ENCODE measurements around the gene IFITM1. TPM values are rescaled to one million over a fixed set of nuclear protein-coding genes. Genes with fewer than 3 reads are reported as not detected.
"Not testable (repeated sequence)": the region's sequence is repeated elsewhere in the genome, so short reads cannot be mapped to it uniquely, and the experiment has no call there.

The IFITM1 gene
- total and polyA plus RNA-seq, 2 experiments from 2014 or later, result 68.9 to 74.3 TPM

- no peaks in the 10 kb centered on the region for H3K36me3 ChIP-seq
- H3K9me3 ChIP-seq (ENCODE audit: low read depth), result no peaks in the 10 kb centered on the region
- TF ChIP-seq CTCF (IDR thresholded peaks at IDR 0.05; ENCODE audit: low read depth, low read length), result no peak
- DNase-seq (ENCODE audit: low read depth in 1 of 2, low spot score in 1 of 2), result no peak
- no peak overlapping the region for H3K27ac ChIP-seq
- H3K27me3 ChIP-seq, result no peaks in the 10 kb centered on the region
- no peak overlapping the region for H3K4me3 ChIP-seq
- no peaks in the 10 kb centered on the region for H3K4me1 ChIP-seq (ENCODE audit: low read depth)
Measured at GRCh38 chr11:362642-363442, 49.0 kb downstream of the IFITM1 start.

GRCh38 chr11:363443-363805 lies 49.6 kb downstream of the IFITM1 start:
- DNase-seq (ENCODE audit: low read depth in 1 of 2, low spot score in 1 of 2); H3K27me3 ChIP-seq; H3K4me1 ChIP-seq (ENCODE audit: low read depth); H3K4me3 ChIP-seq; H3K27ac ChIP-seq; H3K36me3 ChIP-seq; H3K9me3 ChIP-seq (ENCODE audit: low read depth): not testable (repeated sequence)

GRCh38 chr11:363948-364761 lies 50.3 kb downstream of the IFITM1 start:
- H3K4me1 ChIP-seq (ENCODE audit: low read depth), result no peaks in the 10 kb centered on the region
- H3K9me3 ChIP-seq (ENCODE audit: low read depth), result no peaks in the 10 kb centered on the region
- H3K27ac ChIP-seq, result no peak overlapping the region
- no peak for DNase-seq (ENCODE audit: low read depth in 1 of 2, low spot score in 1 of 2)
- no peak overlapping the region for H3K4me3 ChIP-seq
- no peaks in the 10 kb centered on the region for H3K36me3 ChIP-seq
- peak; percentile 21 for TF ChIP-seq CTCF (IDR thresholded peaks at IDR 0.05; ENCODE audit: low read depth, low read length)
- H3K27me3 ChIP-seq, result no peaks in the 10 kb centered on the region

Other genes starting within 250 kb of the IFITM1 start
- gene SCGB1C1, start 121.0 kb upstream of the IFITM1 start, total RNA-seq, result not detected in 2 replicates
- gene SCGB1C1, start 121.0 kb upstream of the IFITM1 start, polyA plus RNA-seq, result not detected in 2 replicates
- 26.8 and 30.6 TPM in 2 replicates for gene BET1L, start 106.6 kb upstream of the IFITM1 start, total RNA-seq
- 44.9 and 62.0 TPM in 2 replicates for gene BET1L, start 106.6 kb upstream of the IFITM1 start, polyA plus RNA-seq
- gene RIC8A, start 106.3 kb upstream of the IFITM1 start, total RNA-seq, result 84.3 and 102 TPM in 2 replicates
- 75.6 and 81.5 TPM in 2 replicates for gene RIC8A, start 106.3 kb upstream of the IFITM1 start, polyA plus RNA-seq
- 44.9 and 53.6 TPM in 2 replicates for gene SIRT3, start 77.7 kb upstream of the IFITM1 start, total RNA-seq
- gene SIRT3, start 77.7 kb upstream of the IFITM1 start, polyA plus RNA-seq, result 46.1 and 47.7 TPM in 2 replicates
- gene PSMD13, start 77.1 kb upstream of the IFITM1 start, total RNA-seq, result 96.3 and 98.4 TPM in 2 replicates
- gene PSMD13, start 77.1 kb upstream of the IFITM1 start, polyA plus RNA-seq, result 167 and 175 TPM in 2 replicates
- not detected in 2 replicates for gene NLRP6, start 35.6 kb upstream of the IFITM1 start, total RNA-seq
- gene NLRP6, start 35.6 kb upstream of the IFITM1 start, polyA plus RNA-seq, result not detected in 2 replicates
- gene PGGHG, start 24.9 kb upstream of the IFITM1 start, total RNA-seq, result 29.9 and 88.7 TPM in 2 replicates
- gene PGGHG, start 24.9 kb upstream of the IFITM1 start, polyA plus RNA-seq, result 33.1 and 42.4 TPM in 2 replicates
- not detected in 2 replicates for gene IFITM5, start 14.5 kb upstream of the IFITM1 start, total RNA-seq
- 0.41 TPM in 1 of 2 replicates, not detected in the other for gene IFITM5, start 14.5 kb upstream of the IFITM1 start, polyA plus RNA-seq
- gene IFITM2, start 6.2 kb upstream of the IFITM1 start, total RNA-seq, result 71.6 and 84.8 TPM in 2 replicates
- 267 and 368 TPM in 2 replicates for gene IFITM2, start 6.2 kb upstream of the IFITM1 start, polyA plus RNA-seq
- gene IFITM3, start 6.8 kb downstream of the IFITM1 start, total RNA-seq, result 108 and 137 TPM in 2 replicates
- gene IFITM3, start 6.8 kb downstream of the IFITM1 start, polyA plus RNA-seq, result 498 and 585 TPM in 2 replicates
- gene B4GALNT4, start 55.5 kb downstream of the IFITM1 start, total RNA-seq, result 77.4 and 94.4 TPM in 2 replicates
- gene B4GALNT4, start 55.5 kb downstream of the IFITM1 start, polyA plus RNA-seq, result 35.8 and 44.1 TPM in 2 replicates
- gene PKP3, start 80.2 kb downstream of the IFITM1 start, total RNA-seq, result 0.09 and 0.70 TPM in 2 replicates
- gene PKP3, start 80.2 kb downstream of the IFITM1 start, polyA plus RNA-seq, result 0.57 TPM in 1 of 2 replicates, not detected in the other
- 45.6 and 69.5 TPM in 2 replicates for gene SIGIRR, start 101.0 kb downstream of the IFITM1 start, total RNA-seq
- gene SIGIRR, start 101.0 kb downstream of the IFITM1 start, polyA plus RNA-seq, result 35.7 and 46.8 TPM in 2 replicates
- 0.51 TPM in 1 of 2 replicates, not detected in the other for gene ANO9, start 128.0 kb downstream of the IFITM1 start, total RNA-seq
- gene ANO9, start 128.0 kb downstream of the IFITM1 start, polyA plus RNA-seq, result 0.23 and 1.2 TPM in 2 replicates
- 178 and 202 TPM in 2 replicates for gene PTDSS2, start 136.2 kb downstream of the IFITM1 start, total RNA-seq
- 69.6 and 83.1 TPM in 2 replicates for gene PTDSS2, start 136.2 kb downstream of the IFITM1 start, polyA plus RNA-seq
- gene RNH1, start 193.2 kb downstream of the IFITM1 start, total RNA-seq, result 149 and 186 TPM in 2 replicates
- 157 and 176 TPM in 2 replicates for gene RNH1, start 193.2 kb downstream of the IFITM1 start, polyA plus RNA-seq
- gene HRAS, start 221.5 kb downstream of the IFITM1 start, total RNA-seq, result 49.6 and 63.1 TPM in 2 replicates
- 60.0 and 97.8 TPM in 2 replicates for gene HRAS, start 221.5 kb downstream of the IFITM1 start, polyA plus RNA-seq
- 2.6 and 4.5 TPM in 2 replicates for gene LRRC56, start 223.5 kb downstream of the IFITM1 start, total RNA-seq
- gene LRRC56, start 223.5 kb downstream of the IFITM1 start, polyA plus RNA-seq, result 2.5 and 3.4 TPM in 2 replicates
- gene LMNTD2, start 246.7 kb downstream of the IFITM1 start, total RNA-seq, result 12.3 and 21.1 TPM in 2 replicates
- 18.4 and 18.8 TPM in 2 replicates for gene LMNTD2, start 246.7 kb downstream of the IFITM1 start, polyA plus RNA-seq
- gene RASSF7, start 246.9 kb downstream of the IFITM1 start, total RNA-seq, result 47.8 and 49.5 TPM in 2 replicates
- 49.6 and 66.7 TPM in 2 replicates for gene RASSF7, start 246.9 kb downstream of the IFITM1 start, polyA plus RNA-seq